ENCODE measurements around the gene ZBTB8B.

ZBTB8B gene

GRCh38 chr1:32501865-32502264 is 37.0 kb downstream of the ZBTB8B start:
- no peak for DNase-seq (ENCODE audit: extremely low read depth, low read depth)
- TF ChIP-seq, protein P1, sequence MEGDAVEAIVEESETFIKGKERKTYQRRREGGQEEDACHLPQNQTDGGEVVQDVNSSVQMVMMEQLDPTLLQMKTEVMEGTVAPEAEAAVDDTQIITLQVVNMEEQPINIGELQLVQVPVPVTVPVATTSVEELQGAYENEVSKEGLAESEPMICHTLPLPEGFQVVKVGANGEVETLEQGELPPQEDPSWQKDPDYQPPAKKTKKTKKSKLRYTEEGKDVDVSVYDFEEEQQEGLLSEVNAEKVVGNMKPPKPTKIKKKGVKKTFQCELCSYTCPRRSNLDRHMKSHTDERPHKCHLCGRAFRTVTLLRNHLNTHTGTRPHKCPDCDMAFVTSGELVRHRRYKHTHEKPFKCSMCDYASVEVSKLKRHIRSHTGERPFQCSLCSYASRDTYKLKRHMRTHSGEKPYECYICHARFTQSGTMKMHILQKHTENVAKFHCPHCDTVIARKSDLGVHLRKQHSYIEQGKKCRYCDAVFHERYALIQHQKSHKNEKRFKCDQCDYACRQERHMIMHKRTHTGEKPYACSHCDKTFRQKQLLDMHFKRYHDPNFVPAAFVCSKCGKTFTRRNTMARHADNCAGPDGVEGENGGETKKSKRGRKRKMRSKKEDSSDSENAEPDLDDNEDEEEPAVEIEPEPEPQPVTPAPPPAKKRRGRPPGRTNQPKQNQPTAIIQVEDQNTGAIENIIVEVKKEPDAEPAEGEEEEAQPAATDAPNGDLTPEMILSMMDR (IDR thresholded peaks at IDR 0.05; ENCODE audit: low read depth, low read length), result no peak

DNA sequence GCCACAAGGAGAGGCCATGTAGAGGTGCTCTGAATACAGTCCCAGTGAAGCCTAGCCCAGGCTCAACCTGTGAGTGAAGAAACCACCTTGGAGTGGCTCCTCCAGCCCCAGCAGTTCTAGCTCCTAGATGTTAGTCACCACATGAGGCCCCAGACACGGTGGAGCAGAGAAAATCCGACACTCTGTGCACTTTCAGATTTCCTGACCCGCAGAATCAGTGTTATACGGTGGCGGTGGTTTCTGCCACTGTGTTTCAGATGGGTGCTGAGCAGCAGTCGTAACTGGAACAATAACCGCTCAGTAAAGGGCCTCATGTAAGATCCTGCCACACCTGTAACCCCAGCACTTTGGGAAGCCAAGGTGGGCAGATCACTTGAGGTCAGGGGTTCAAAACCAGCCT is 38.3 kb downstream of the ZBTB8B start:
- TF ChIP-seq, protein P1 (IDR thresholded peaks at IDR 0.05; ENCODE audit: low read depth, low read length), result no peak
- no peak for DNase-seq (ENCODE audit: extremely low read depth, low read depth)

GRCh38 chr1:32507021-32507420 is 42.1 kb downstream of the ZBTB8B start:
- TF ChIP-seq, protein P1 (IDR thresholded peaks at IDR 0.05; ENCODE audit: low read depth, low read length), result no peak
- no peak for DNase-seq (ENCODE audit: extremely low read depth, low read depth)

- TF ChIP-seq, protein P1 (IDR thresholded peaks at IDR 0.05; ENCODE audit: low read depth, low read length), result no peak
- DNase-seq (ENCODE audit: extremely low read depth, low read depth), result no peak
Observed at GRCh38 chr1:32508761-32509160, 43.9 kb downstream of the ZBTB8B start.

- no peak for DNase-seq (ENCODE audit: extremely low read depth, low read depth)
- TF ChIP-seq, protein P1 (IDR thresholded peaks at IDR 0.05; ENCODE audit: low read depth, low read length), result no peak
Observed at GRCh38 chr1:32509939-32510338, 45.1 kb downstream of the ZBTB8B start.

All from AG09319 (cell line).